Measurements from ENCODE around the gene CRY1. TPM values are rescaled to one million over a fixed set of nuclear protein-coding genes. Genes with fewer than 3 reads are reported as not detected.

The CRY1 gene
- total and polyA plus RNA-seq, 9 of the 15 experiments (the other 6 are each of a cell fraction or from before 2014, with no cell fraction given) = 8.7 to 33.3 (median 25.2) TPM

DNA sequence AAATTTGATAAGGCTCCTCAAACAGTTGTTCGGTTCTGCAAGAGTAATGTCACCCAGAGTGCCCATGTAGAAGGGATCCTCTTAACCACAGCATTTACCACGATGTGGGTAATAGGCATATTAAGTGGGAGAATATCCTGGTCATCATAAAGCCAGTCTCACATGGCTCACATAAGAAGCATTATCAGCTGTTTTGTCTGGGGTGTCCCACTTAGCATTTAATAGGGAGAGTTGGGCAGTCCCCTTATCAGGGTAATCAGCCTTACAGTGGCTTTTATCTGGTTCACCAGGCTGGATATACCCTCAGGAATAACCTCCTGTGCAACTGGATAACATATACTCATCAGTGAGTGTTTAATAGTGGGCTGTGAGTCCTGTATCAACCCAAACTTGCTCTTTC, 150.6 kb downstream of the CRY1 start (continued):
- TF ChIP-seq PBX2 (CRISPR knock-in tag; IDR thresholded peaks at IDR 0.05; ENCODE audit: low read depth) (no peak), PBX2 (tag; conservative IDR thresholded peaks at IDR 0.05; ENCODE audit: low read depth) (no peak), CREB5 (CRISPR knock-in tag; IDR thresholded peaks at IDR 0.05) (no peak), ZNF175 (CRISPR knock-in tag; IDR thresholded peaks at IDR 0.05; ENCODE audit: low read depth) (no peak), EHMT2 (IDR thresholded peaks at IDR 0.05) (no peak), ZC3H4 (CRISPR knock-in tag; IDR thresholded peaks at IDR 0.05; ENCODE audit: borderline replicate concordance) (no peak), E2F6 (IDR thresholded peaks at IDR 0.05; ENCODE audit: borderline replicate concordance in 1 of 2, extremely low read depth in 1 of 2, insufficient read depth in 1 of 2, insufficient read length in 1 of 2, low read depth in 1 of 2, low read length in 1 of 2, poor library complexity in 1 of 2, severe bottlenecking in 1 of 2) (no peak), ZNF639 (CRISPR knock-in tag; conservative IDR thresholded peaks at IDR 0.05 in 1 of 2, IDR thresholded peaks at IDR 0.05 in 1 of 2) (no peak), FOXK2 (conservative IDR thresholded peaks at IDR 0.05 in 1 of 2, IDR thresholded peaks at IDR 0.05 in 1 of 2; ENCODE audit: low read depth in 2 of 2) (no peak), GABPB1 (CRISPR knock-in tag; IDR thresholded peaks at IDR 0.05) (no peak), BCOR (IDR thresholded peaks at IDR 0.05) (no peak), ZNF140 (CRISPR knock-in tag; IDR thresholded peaks at IDR 0.05) (no peak), ZBTB9 (CRISPR knock-in tag; IDR thresholded peaks at IDR 0.05) (peak; percentile 57; the same call in 1 of the 2 replicates), SMARCA5 (IDR thresholded peaks at IDR 0.05) (no peak), ZNF717 (CRISPR knock-in tag; IDR thresholded peaks at IDR 0.05) (no peak), HDGF (IDR thresholded peaks at IDR 0.05) (no peak)
- TF ChIP-seq, protein P1, sequence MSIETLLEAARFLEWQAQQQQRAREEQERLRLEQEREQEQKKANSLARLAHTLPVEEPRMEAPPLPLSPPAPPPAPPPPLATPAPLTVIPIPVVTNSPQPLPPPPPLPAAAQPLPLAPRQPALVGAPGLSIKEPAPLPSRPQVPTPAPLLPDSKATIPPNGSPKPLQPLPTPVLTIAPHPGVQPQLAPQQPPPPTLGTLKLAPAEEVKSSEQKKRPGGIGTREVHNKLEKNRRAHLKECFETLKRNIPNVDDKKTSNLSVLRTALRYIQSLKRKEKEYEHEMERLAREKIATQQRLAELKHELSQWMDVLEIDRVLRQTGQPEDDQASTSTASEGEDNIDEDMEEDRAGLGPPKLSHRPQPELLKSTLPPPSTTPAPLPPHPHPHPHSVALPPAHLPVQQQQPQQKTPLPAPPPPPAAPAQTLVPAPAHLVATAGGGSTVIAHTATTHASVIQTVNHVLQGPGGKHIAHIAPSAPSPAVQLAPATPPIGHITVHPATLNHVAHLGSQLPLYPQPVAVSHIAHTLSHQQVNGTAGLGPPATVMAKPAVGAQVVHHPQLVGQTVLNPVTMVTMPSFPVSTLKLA (conservative IDR thresholded peaks at IDR 0.05) = peak in 1 of 2 experiments; percentile 43; a peak in 1 of 4 replicates

Data from K562 (cell line).